Liver (tissue), 3 donors: ENCODE measurements around the gene ZDHHC4.

Experiments
- CTCF ChIP-seq: fragments of 150-350 bp; IDR thresholded peaks from 2 replicates; pipeline ENCODE4 v1.5.1; 2017; ENCODE audit warnings: improper control_type of control experiment, low read depth, low read length; ENCODE audit not compliant: missing input control
- HNF4G ChIP-seq: IDR thresholded peaks from 2 replicates; pipeline ENCODE4 v1.6.1; 2016; ENCODE audit warnings: antibody characterized with exemption
- RAD21 ChIP-seq, 2 donors: IDR thresholded peaks; 2 replicates each; pipeline ENCODE4 v1.6.1; 2016; ENCODE audit warnings: antibody characterized with exemption in 2 of 2, mild to moderate bottlenecking in 2 of 2
- REST ChIP-seq: IDR thresholded peaks from 2 replicates; pipeline ENCODE4 v1.6.1; 2016; ENCODE audit warnings: antibody characterized with exemption, mild to moderate bottlenecking
- SP1 ChIP-seq: IDR thresholded peaks from 2 replicates; pipeline ENCODE4 v1.6.1; 2018; ENCODE audit warnings: antibody characterized with exemption, mild to moderate bottlenecking
- YY1 ChIP-seq: IDR thresholded peaks from 2 replicates; pipeline ENCODE4 v1.6.1; 2016; ENCODE audit warnings: antibody characterized with exemption, mild to moderate bottlenecking
- TF ChIP-seq, protein P1 (sequence below): IDR thresholded peaks from 2 replicates; pipeline ENCODE4 v1.6.1; 2016; ENCODE audit warnings: antibody characterized with exemption
- TF ChIP-seq, protein P2 (sequence below): IDR thresholded peaks from 2 replicates; pipeline ENCODE4 v1.6.1; 2016; ENCODE audit warnings: antibody characterized with exemption
- donor health status: healthy.
- donor health status: healthy.

DNA sequence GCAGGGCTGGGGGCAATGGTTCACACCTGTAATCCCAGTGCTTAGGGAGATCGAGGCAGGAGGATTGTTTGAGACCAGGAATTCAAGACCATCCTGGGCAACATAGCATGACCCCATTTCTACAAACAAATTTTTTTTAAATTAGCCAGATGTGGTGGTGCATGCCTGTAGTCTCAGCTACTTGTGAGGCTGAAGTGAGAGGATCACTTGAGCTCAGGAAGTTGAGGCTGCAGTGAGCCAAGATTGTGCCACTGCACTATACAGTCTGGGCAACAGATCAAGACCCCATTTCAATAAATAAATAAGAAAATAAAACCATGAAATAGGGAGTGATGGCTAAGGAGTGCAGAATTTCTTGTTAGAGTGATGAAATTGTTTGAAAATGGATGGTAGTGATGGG lies 34.9 kb upstream of the ZDHHC4 start:
- no peak for TF ChIP-seq YY1
- TF ChIP-seq CTCF: no peak
- no peak for TF ChIP-seq SP1
- TF ChIP-seq, protein P1, sequence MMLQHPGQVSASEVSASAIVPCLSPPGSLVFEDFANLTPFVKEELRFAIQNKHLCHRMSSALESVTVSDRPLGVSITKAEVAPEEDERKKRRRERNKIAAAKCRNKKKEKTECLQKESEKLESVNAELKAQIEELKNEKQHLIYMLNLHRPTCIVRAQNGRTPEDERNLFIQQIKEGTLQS: no peak
- no peak for TF ChIP-seq RAD21 (IDR thresholded peaks at IDR 0.05)
- TF ChIP-seq, protein P2, sequence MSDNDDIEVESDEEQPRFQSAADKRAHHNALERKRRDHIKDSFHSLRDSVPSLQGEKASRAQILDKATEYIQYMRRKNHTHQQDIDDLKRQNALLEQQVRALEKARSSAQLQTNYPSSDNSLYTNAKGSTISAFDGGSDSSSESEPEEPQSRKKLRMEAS: no peak
- no peak for TF ChIP-seq HNF4G
- TF ChIP-seq REST: no peak
